GM10248 (cell line): ENCODE measurements around the gene STPG4.

Experiments used
- CTCF ChIA-PET: fragments of 300-600 bp; sonication (Branson Sonifier 250); formaldehyde crosslinking; extraction: SDS; loops from one replicate; lab custom pipeline; 2021; ENCODE audit warnings: antibody characterized with exemption; lab: Yijun Ruan, JAX
- POLR2A ChIA-PET: fragments of 350-650 bp; sonication (Branson Sonifier 250); formaldehyde crosslinking; extraction: SDS; loops from one replicate; lab custom pipeline; 2020; ENCODE audit warnings: antibody characterized with exemption; lab: Yijun Ruan, JAX
- DNase-seq: peaks from one replicate; pipeline ENCODE4 v3.0.0; 2012; ENCODE audit errors: extremely low spot score
- CTCF ChIP-seq: IDR thresholded peaks from 2 replicates; pipeline ENCODE4 v1.5.1; 2012; ENCODE audit warnings: mild to moderate bottlenecking, low read depth; ENCODE audit errors: extremely low read depth, missing control alignments, control extremely low read depth

STPG4 gene

GRCh38 chr2:47167149-47167548 is 12.0 kb upstream of the STPG4 start:
- no peak for TF ChIP-seq CTCF
- ChIA-PET CTCF (no interaction called here), POLR2A (no interaction called here)
- DNase-seq: no peak

- no peak for DNase-seq
- ChIA-PET POLR2A (no interaction called here), CTCF (interaction anchor here (4.2 kb wide), 1 partner anchor 12 kb away, joined by 26 read pairs; the partner anchor contains the start of gene STPG4)
- TF ChIP-seq CTCF: no peak
These were observed 10.0 kb upstream of the STPG4 start for GRCh38 chr2:47165001-47165555.

DNA sequence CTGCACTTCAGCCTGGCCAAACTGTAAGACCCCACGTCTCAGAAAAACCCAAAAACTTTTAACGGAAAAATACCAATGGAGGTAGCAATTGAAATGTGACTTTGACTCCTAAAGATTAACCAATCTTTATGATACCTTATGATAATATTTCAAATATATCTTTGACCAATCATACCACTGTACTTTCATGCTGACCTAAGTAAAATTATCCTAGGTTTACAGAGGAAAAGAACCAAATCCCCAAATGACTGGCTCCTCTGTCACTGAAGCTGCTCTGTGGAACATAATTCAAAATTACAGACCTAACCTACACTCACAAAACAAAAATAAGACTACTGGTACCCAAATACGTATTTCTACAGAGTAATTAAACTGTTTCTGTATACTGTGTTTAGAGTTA is 7.7 kb upstream of the STPG4 start:
- ChIA-PET POLR2A (no interaction called here), CTCF (interaction anchor here (4.2 kb wide), 1 partner anchor 9 kb away, joined by 26 read pairs; the partner anchor contains the start of gene STPG4)
- DNase-seq: no peak
- TF ChIP-seq CTCF: no peak

DNA sequence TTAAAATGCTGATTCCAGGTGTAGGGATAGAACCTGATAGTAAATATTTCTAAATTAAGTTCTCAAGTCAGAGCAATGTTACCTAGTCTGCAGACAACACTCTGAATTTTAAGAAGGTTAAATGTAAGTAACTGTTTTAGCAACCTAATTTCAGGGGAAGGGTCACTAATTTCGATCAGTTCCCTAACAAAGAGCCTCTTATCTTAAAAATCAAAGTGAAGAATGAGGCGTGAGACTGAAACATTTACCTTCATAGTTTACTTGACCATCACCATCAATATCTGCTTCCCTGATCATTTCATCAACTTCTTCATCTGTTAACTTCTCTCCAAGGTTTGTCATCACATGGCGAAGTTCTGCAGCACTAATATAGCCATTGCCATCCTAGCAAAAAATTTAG is 6.4 kb upstream of the STPG4 start:
- ChIA-PET CTCF (no interaction called here), POLR2A (no interaction called here)
- no peak for DNase-seq
- no peak for TF ChIP-seq CTCF

- DNase-seq: no peak
- ChIA-PET POLR2A (no interaction called here), CTCF (no interaction called here)
- no peak for TF ChIP-seq CTCF
These were observed 5.6 kb upstream of the STPG4 start for GRCh38 chr2:47160660-47161059.

GRCh38 chr2:47160211-47160610 is 5.1 kb upstream of the STPG4 start:
- no peak for DNase-seq
- ChIA-PET CTCF (no interaction called here), POLR2A (no interaction called here)
- TF ChIP-seq CTCF: no peak
